Lower leg skin (tissue), 4 donors: ENCODE data around the gene PATJ. TPM values are rescaled to one million over a fixed set of nuclear protein-coding genes. Genes with fewer than 3 reads are reported as not detected.

Experiments
- DNase-seq, 2 donors: peaks; one replicate each; pipeline ENCODE4 v3.0.0-alpha.2; 2019; ENCODE audit warnings: low spot score in 2 of 2
- H3K4me3 ChIP-seq: fragments of 200-600 bp; sonication (generic); 2 replicates; pipeline ENCODE4 v1.5.1; 2017; ENCODE audit warnings: mild to moderate bottlenecking, low read depth; ENCODE audit not compliant: poor library complexity, severe bottlenecking
- POLR2A ChIP-seq, 2 donors: fragments of 450-650 bp; IDR thresholded peaks; one replicate each; pipeline ENCODE4 v1.6.1; 2016 to 2017; ENCODE audit warnings: antibody characterized with exemption in 2 of 2, mild to moderate bottlenecking in 1 of 2, moderate library complexity in 1 of 2
- WGBS, 2 donors: methylation state at CpG; one replicate each; pipeline ENCODE4 v1.1.5; 2018; 5-methylcytosine and 5-hydroxymethylcytosine counted together
- intact Hi-C: fragments of 100-400 bp; cut with DNase I; formaldehyde crosslinking; loops from one replicate; pipeline ENCODE4 v1.15.0; 2023; ENCODE audit warnings: low total_unique reads
- total RNA-seq, 4 donors: library from RNA; depleted of rRNA; stranded (reverse); fragments of >200 nt; gene quantifications; one replicate each; pipeline ENCODE4 v1.1.0, GENCODE V29; 2016
- TF ChIP-seq, protein P1 (sequence below), 3 donors: fragments of 450-650 bp; IDR thresholded peaks; one replicate each; pipeline ENCODE4 v1.5.1; 2016; ENCODE audit warnings: antibody characterized with exemption in 3 of 3, mild to moderate bottlenecking in 3 of 3, moderate library complexity in 2 of 3

Gene PATJ
- total RNA-seq, 4 donors from 2014 or later, result 50.5 to 89.3 (median 64.5) TPM

- DNase-seq, result no peak
- WGBS, 2 donors, result 65 to 70% methylated on average over 2 of the region's 2 CpGs
- TF ChIP-seq, protein P1, sequence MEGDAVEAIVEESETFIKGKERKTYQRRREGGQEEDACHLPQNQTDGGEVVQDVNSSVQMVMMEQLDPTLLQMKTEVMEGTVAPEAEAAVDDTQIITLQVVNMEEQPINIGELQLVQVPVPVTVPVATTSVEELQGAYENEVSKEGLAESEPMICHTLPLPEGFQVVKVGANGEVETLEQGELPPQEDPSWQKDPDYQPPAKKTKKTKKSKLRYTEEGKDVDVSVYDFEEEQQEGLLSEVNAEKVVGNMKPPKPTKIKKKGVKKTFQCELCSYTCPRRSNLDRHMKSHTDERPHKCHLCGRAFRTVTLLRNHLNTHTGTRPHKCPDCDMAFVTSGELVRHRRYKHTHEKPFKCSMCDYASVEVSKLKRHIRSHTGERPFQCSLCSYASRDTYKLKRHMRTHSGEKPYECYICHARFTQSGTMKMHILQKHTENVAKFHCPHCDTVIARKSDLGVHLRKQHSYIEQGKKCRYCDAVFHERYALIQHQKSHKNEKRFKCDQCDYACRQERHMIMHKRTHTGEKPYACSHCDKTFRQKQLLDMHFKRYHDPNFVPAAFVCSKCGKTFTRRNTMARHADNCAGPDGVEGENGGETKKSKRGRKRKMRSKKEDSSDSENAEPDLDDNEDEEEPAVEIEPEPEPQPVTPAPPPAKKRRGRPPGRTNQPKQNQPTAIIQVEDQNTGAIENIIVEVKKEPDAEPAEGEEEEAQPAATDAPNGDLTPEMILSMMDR (IDR thresholded peaks at IDR 0.05), result no peak
- TF ChIP-seq POLR2A (IDR thresholded peaks at IDR 0.05), result no peak
- intact Hi-C loops, result no loop called here
- no peak overlapping the region for H3K4me3 ChIP-seq
Measured at GRCh38 chr1:62025892-62026291, 283.6 kb downstream of the PATJ start.

GRCh38 chr1:62029704-62030103 lies 287.4 kb downstream of the PATJ start:
- no peak for TF ChIP-seq POLR2A (IDR thresholded peaks at IDR 0.05)
- TF ChIP-seq, protein P1 (IDR thresholded peaks at IDR 0.05), result no peak
- no peak overlapping the region for H3K4me3 ChIP-seq
- WGBS, 2 donors, result 80 to 92% methylated on average over 2 of the region's 2 CpGs
- intact Hi-C loops, result no loop called here
- DNase-seq, result no peak

DNA sequence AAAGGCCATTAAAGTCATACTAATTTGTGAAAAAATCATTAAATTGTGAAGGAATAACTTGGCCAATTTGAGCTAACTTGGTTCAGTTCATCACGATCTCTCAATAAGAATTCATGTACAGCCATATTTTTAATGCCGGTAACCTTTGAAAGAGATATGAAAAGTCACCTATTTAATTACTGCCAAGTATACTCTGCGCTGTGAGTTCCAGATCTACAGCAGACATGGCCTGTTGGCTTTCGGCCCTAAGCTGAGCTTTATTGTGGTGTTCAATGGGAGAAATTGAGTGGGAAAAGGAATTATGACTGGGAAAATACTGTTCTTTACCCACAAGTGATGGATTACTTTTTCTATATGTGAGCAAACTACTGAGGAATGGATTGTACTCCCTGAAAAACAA lies 292.5 kb downstream of the PATJ start:
- TF ChIP-seq, protein P1 (IDR thresholded peaks at IDR 0.05), result no peak
- TF ChIP-seq POLR2A (IDR thresholded peaks at IDR 0.05), result no peak
- intact Hi-C loops, result no loop called here
- no peak overlapping the region for H3K4me3 ChIP-seq
- no peak for DNase-seq
- 70 to 97% methylated on average over 4 of the region's 4 CpGs for WGBS, 2 donors

DNA sequence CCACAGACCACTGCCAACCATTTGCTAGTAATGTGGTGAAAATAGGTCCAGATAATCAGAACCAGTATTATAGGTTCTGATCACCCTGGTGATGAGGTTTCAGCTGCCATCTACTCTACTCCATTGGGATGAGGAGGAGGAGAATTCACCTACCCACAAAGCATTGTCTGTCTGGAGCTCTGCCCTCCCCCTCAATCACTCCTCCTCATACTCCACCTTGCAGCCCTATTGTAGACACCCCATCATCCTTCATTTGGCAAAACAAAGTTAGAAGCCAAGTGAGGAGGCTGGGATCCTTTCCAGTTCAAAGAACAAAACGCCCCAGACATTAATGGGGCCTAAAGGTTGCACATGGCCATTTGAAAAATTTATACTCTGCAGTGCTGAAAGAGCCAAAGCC lies 295.0 kb downstream of the PATJ start:
- no peak overlapping the region for H3K4me3 ChIP-seq
- intact Hi-C loops, result no loop called here
- WGBS, 2 donors, result 27 to 28% methylated on average over 1 of the region's 1 CpG
- no peak for TF ChIP-seq POLR2A (IDR thresholded peaks at IDR 0.05)
- no peak for DNase-seq

GRCh38 chr1:62038594-62039284 lies 296.5 kb downstream of the PATJ start:
- no peak for DNase-seq
- WGBS, 2 donors, result 88% methylated on average over 7 of the region's 7 CpGs
- TF ChIP-seq, protein P1 (IDR thresholded peaks at IDR 0.05), result no peak
- no peak for TF ChIP-seq POLR2A (IDR thresholded peaks at IDR 0.05)
- intact Hi-C loops, result no loop called here
- H3K4me3 ChIP-seq, result no peak overlapping the region

DNA sequence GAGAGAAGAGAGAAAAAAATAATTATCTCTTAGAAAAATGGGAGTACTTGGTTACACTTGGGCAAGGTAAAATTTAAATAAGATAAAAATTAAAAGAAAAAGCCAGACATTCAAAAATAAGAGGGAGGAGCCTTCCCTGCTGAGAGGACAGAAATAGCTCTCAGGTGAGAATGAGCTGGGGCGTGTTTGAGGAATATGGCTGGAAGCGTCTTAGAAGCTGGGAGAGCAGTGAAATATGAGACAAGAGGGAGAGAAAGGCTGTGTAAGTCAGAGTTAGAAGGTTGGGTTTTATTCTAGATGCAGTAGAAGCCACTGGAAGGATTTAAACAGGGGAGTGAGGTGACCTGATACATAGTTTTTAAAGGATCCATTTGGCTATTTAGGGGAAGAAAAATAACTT lies 298.2 kb downstream of the PATJ start:
- TF ChIP-seq POLR2A (IDR thresholded peaks at IDR 0.05), result no peak
- TF ChIP-seq, protein P1 (IDR thresholded peaks at IDR 0.05), result no peak
- WGBS, 2 donors, result 42 to 65% methylated on average over 2 of the region's 2 CpGs
- no peak for DNase-seq
- no peak overlapping the region for H3K4me3 ChIP-seq
- intact Hi-C loops, result no loop called here
